Glutamatergic neuron (in vitro differentiated cells): ENCODE measurements around the gene PRKCA. TPM values are rescaled to one million over a fixed set of nuclear protein-coding genes. Genes with fewer than 3 reads are reported as not detected.

Source experiments
- DNase-seq: peaks from one replicate; pipeline ENCODE4 v3.0.0; 2022
- H3K27ac Mint-ChIP-seq: one replicate; pipeline ENCODE4 v1.8.0; 2020; ENCODE audit warnings: mild to moderate bottlenecking, mixed read lengths, inconsistent platforms; ENCODE audit not compliant: unreplicated experiment
- H3K27me3 Mint-ChIP-seq: one replicate; pipeline ENCODE4 v1.8.0; 2020; ENCODE audit warnings: mild to moderate bottlenecking, moderate library complexity, mixed read lengths, inconsistent platforms; ENCODE audit not compliant: unreplicated experiment
- H3K36me3 Mint-ChIP-seq: one replicate; pipeline ENCODE4 v1.8.0; 2020; ENCODE audit warnings: mild to moderate bottlenecking, mixed read lengths, inconsistent platforms; ENCODE audit not compliant: unreplicated experiment
- H3K4me1 Mint-ChIP-seq: one replicate; pipeline ENCODE4 v1.8.0; 2020; ENCODE audit warnings: mild to moderate bottlenecking, low read depth, mixed read lengths, inconsistent platforms; ENCODE audit not compliant: unreplicated experiment
- H3K4me3 Mint-ChIP-seq: one replicate; pipeline ENCODE4 v1.8.0; 2020; ENCODE audit warnings: mild to moderate bottlenecking, mixed read lengths, inconsistent platforms; ENCODE audit not compliant: unreplicated experiment
- H3K9me3 Mint-ChIP-seq: one replicate; pipeline ENCODE4 v1.8.0; 2020; ENCODE audit warnings: mild to moderate bottlenecking, moderate library complexity, mixed read lengths, inconsistent platforms; ENCODE audit not compliant: unreplicated experiment
- total RNA-seq: library from RNA; stranded (reverse); fragmentation: NEBNext Ultra II Directional; extraction: Animal tissue kit (Norgen Biotek cat#: 25700); gene quantifications from one replicate; pipeline ENCODE4 v1.2.1, GENCODE V29; 2021; ENCODE audit not compliant: unreplicated experiment
- TF ChIP-seq, protein P1 (sequence below): fragments of 200-600 bp; sonication (generic); IDR thresholded peaks from one replicate; pipeline ENCODE4 v1.5.0; 2021; ENCODE audit not compliant: partially characterized antibody, unreplicated experiment

PRKCA gene
- total RNA-seq, 1 donor from 2014 or later, result 2.2 TPM

GRCh38 chr17:66781135-66781534 is 478.7 kb downstream of the PRKCA start:
- Mint-ChIP-seq H3K27ac (no peak overlapping the region), H3K27me3 (no peaks in the 10 kb centered on the region), H3K4me1 (peaks cover 8% of the 10 kb centered on the region), H3K36me3 (no peaks in the 10 kb centered on the region), H3K9me3 (no peaks in the 10 kb centered on the region), H3K4me3 (no peak overlapping the region)
- TF ChIP-seq, protein P1, sequence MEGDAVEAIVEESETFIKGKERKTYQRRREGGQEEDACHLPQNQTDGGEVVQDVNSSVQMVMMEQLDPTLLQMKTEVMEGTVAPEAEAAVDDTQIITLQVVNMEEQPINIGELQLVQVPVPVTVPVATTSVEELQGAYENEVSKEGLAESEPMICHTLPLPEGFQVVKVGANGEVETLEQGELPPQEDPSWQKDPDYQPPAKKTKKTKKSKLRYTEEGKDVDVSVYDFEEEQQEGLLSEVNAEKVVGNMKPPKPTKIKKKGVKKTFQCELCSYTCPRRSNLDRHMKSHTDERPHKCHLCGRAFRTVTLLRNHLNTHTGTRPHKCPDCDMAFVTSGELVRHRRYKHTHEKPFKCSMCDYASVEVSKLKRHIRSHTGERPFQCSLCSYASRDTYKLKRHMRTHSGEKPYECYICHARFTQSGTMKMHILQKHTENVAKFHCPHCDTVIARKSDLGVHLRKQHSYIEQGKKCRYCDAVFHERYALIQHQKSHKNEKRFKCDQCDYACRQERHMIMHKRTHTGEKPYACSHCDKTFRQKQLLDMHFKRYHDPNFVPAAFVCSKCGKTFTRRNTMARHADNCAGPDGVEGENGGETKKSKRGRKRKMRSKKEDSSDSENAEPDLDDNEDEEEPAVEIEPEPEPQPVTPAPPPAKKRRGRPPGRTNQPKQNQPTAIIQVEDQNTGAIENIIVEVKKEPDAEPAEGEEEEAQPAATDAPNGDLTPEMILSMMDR, result no peak
- DNase-seq, result no peak

DNA sequence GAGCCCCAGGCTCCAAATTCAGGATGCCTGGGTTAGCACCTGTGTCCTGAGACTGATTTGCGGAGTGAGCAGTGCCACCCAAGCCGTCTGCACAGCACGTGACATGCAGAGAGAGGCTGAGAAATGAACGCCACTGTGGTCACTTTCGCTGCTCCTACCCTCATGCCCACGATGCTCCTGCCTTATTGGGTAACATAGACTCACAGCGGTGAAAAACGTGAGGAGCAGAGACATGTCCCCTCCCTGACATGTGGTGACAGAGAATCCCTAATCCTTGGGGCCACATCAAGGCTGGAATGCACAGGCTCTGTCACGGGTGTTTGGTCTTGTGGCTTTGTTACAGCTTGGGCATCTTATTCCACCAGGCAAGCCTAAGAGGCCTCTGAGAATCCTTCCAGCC is 480.4 kb downstream of the PRKCA start:
- Mint-ChIP-seq H3K36me3 (no peaks in the 10 kb centered on the region), H3K9me3 (no peaks in the 10 kb centered on the region), H3K4me1 (peaks cover 12% of the 10 kb centered on the region), H3K27me3 (no peaks in the 10 kb centered on the region), H3K27ac (no peak overlapping the region), H3K4me3 (no peak overlapping the region)
- no peak for DNase-seq
- TF ChIP-seq, protein P1, result no peak

DNA sequence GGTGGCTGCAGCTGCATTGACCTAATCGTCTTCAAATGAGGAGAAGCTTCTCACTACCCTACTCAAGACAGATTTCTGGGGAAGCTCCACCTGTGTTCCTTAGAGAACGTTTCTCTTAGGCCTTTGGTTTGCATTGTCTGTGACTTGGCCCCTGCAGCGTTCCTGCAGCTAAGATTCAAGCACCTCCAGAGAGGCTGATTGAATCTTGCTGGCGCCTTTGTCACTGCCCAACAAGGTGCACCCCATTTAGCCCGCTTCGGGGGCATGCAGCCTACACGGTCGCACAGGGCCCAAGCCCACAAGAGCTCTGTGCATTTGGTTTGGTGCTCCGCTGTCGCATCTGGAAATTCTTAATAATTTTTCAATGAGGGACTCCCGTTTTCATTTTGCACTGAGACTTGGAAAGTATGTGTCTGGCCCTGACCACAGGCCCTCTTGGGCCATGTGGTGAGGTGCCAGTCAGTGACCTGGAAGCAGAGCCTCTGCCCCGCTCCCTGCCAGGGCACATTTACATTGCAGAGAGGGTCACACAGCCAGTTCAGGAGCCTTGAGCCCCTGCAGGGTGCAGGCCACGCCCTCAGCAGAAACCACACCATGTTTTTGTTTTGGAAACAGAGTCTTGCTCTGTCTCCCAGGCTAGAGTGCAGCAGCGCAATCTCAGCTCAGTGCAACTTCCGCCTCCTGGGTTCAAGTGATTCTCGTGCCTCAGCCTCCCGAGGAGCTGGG is 481.4 kb downstream of the PRKCA start:
- Mint-ChIP-seq H3K36me3 (no peaks in the 10 kb centered on the region), H3K27me3 (no peaks in the 10 kb centered on the region), H3K4me1 (peaks cover 12% of the 10 kb centered on the region), H3K27ac (no peak overlapping the region), H3K4me3 (no peak overlapping the region), H3K9me3 (no peaks in the 10 kb centered on the region)
- no peak for DNase-seq
- TF ChIP-seq, protein P1, result no peak

- no peak for DNase-seq
- TF ChIP-seq, protein P1, result no peak
These were observed 482.4 kb downstream of the PRKCA start for GRCh38 chr17:66784621-66785364.

DNA sequence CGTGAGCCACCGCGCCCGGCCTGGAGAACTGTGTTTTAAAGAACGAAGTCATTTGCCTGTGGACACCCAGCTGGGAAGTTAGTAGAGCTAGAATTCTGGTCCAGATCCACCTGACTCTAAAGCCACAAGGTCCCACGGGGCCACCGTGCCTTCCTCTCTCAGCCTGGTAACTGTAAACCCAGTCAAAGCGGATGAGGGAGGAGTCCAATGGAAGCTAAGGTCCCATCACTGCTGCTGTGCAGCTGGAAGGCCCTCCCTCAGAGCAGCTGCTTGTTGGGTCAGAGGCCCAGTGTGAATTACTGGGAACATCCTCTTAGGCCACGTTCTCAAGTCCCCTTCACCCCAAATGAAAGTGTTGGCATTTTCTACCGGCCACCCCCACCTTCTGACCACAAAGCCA is 483.7 kb downstream of the PRKCA start:
- H3K36me3 Mint-ChIP-seq, result no peaks in the 10 kb centered on the region
- H3K4me1 Mint-ChIP-seq, result peaks cover 16% of the 10 kb centered on the region
- no peak overlapping the region for H3K4me3 Mint-ChIP-seq
- DNase-seq, result no peak
- H3K27me3 Mint-ChIP-seq, result no peaks in the 10 kb centered on the region
- TF ChIP-seq, protein P1, result no peak
- H3K27ac Mint-ChIP-seq, result no peak overlapping the region
- no peaks in the 10 kb centered on the region for H3K9me3 Mint-ChIP-seq

More at GRCh38 chr17:66784621-66785364, 482.4 kb downstream of the PRKCA start:
- Mint-ChIP-seq H3K9me3 (no peaks in the 10 kb centered on the region), H3K27ac (no peak overlapping the region), H3K4me3 (no peak overlapping the region), H3K27me3 (no peaks in the 10 kb centered on the region), H3K36me3 (no peaks in the 10 kb centered on the region), H3K4me1 (peaks cover 15% of the 10 kb centered on the region)
